OCI-LY3 (cell line): ENCODE measurements around the gene PTPRN.

Experiments
- H2AFZ ChIP-seq: fragments of 200-600, 300-600 bp; shearing (Covaris generic); 2 replicates; pipeline ENCODE4 v1.6.0; 2014; ENCODE audit warnings: antibody characterized with exemption, low read depth, low read length
- H3K27ac ChIP-seq: fragments of 200-600, 300-600 bp; sonication (generic); 2 replicates; pipeline ENCODE4 v1.5.1; 2014; ENCODE audit warnings: mild to moderate bottlenecking, low read length, moderate library complexity, mixed read lengths
- H3K27me3 ChIP-seq: fragments of 200-600, 300-600 bp; sonication (generic); 2 replicates; pipeline ENCODE4 v1.6.1; 2014; ENCODE audit warnings: low read depth, low read length, mixed read lengths
- H3K36me3 ChIP-seq: fragments of 200-600, 300-600 bp; sonication (generic); replicated peaks from 2 replicates; pipeline ENCODE3; 2014; ENCODE audit warnings: low read depth, low read length, mixed read lengths
- H3K4me1 ChIP-seq: fragments of 300-600, 200-600 bp; sonication (generic); 2 replicates; pipeline ENCODE4 v1.6.1; 2014; ENCODE audit warnings: low read length, mixed read lengths
- H3K4me2 ChIP-seq: fragments of 200-600, 300-600 bp; sonication (generic); 2 replicates; pipeline ENCODE4 v1.6.1; 2014; ENCODE audit warnings: low read length, mixed read lengths
- H3K4me3 ChIP-seq: fragments of 300-600, 200-600 bp; sonication (generic); 2 replicates; pipeline ENCODE4 v1.5.1; 2014; ENCODE audit warnings: antibody characterized with exemption, mild to moderate bottlenecking, low read length, moderate library complexity
- H3K79me2 ChIP-seq: fragments of 300-600, 200-600 bp; shearing (Covaris generic); 2 replicates; pipeline ENCODE4 v1.6.1; 2014; ENCODE audit warnings: mild to moderate bottlenecking, low read length, mixed read lengths
- H3K9ac ChIP-seq: fragments of 300-600, 200-600 bp; shearing (Covaris generic); 2 replicates; pipeline ENCODE4 v1.6.0; 2014; ENCODE audit warnings: mild to moderate bottlenecking, low read length, moderate library complexity
- H3K9me3 ChIP-seq: fragments of 200-600, 300-600 bp; shearing (Covaris generic); 2 replicates; pipeline ENCODE4 v1.6.1; 2014; ENCODE audit warnings: low read length, mixed read lengths; ENCODE audit not compliant: insufficient read depth
- H4K20me1 ChIP-seq: fragments of 200-600, 300-600 bp; sonication (generic); 2 replicates; pipeline ENCODE4 v1.6.1; 2016; ENCODE audit warnings: low read length, mixed read lengths; ENCODE audit not compliant: insufficient read depth
- EZH2phosphoT487 ChIP-seq: fragments of 200-600 bp; shearing (Covaris generic); IDR thresholded peaks from 2 replicates; pipeline ENCODE4 v1.6.1; 2018; ENCODE audit warnings: antibody characterized with exemption, mixed run types, low read depth
- TF ChIP-seq, protein P1 (sequence below): fragments of 200-600, 300-600 bp; sonication (generic); IDR thresholded peaks from 2 replicates; pipeline ENCODE4 v1.5.1; 2014; ENCODE audit warnings: antibody characterized with exemption, low read length, low read depth

PTPRN gene

DNA sequence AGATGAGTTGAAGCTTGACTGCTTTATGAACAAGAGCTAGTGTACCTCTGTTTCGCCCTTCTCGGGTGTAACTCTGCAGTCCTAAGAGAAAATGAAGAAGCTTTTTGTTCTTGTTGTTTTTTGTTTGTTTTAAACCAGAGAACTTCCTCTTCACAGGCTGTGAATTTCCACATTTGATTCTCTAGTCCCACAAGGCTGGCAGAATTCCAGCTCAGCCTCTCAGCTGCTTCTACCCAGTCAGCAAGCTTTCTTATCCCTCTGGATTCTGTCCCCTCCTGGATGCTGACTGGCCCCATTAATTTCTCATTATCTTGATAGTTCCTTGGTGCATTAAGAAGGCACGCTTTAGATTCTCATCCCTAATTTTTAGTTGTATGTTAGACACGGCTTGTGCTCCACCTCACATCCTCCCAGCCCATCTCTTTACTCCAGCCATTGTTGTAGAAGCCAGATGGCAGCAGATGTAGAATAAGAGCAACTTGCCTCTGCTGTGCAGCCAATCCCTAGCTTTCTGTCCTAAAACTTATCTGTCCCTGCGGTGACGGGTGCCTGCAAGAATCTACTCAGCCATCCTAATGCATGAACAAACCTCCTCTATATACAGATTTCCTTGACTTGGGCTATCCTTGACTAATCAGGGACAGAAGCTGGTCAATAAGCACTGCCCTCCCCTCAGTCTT is 35.7 kb upstream of the PTPRN start:
- TF ChIP-seq, protein P1, sequence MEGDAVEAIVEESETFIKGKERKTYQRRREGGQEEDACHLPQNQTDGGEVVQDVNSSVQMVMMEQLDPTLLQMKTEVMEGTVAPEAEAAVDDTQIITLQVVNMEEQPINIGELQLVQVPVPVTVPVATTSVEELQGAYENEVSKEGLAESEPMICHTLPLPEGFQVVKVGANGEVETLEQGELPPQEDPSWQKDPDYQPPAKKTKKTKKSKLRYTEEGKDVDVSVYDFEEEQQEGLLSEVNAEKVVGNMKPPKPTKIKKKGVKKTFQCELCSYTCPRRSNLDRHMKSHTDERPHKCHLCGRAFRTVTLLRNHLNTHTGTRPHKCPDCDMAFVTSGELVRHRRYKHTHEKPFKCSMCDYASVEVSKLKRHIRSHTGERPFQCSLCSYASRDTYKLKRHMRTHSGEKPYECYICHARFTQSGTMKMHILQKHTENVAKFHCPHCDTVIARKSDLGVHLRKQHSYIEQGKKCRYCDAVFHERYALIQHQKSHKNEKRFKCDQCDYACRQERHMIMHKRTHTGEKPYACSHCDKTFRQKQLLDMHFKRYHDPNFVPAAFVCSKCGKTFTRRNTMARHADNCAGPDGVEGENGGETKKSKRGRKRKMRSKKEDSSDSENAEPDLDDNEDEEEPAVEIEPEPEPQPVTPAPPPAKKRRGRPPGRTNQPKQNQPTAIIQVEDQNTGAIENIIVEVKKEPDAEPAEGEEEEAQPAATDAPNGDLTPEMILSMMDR, result no peak
- TF ChIP-seq EZH2phosphoT487, result no peak
- 0 out of 2 replicates have a peak, but pooled peaks cover 4% of the 10 kb centered on the region for H3K27me3 ChIP-seq
- H3K79me2 ChIP-seq, result no peaks in the 10 kb centered on the region
- no peak overlapping the region for H3K27ac ChIP-seq
- peak overlapping the region; percentile 12; the same call in 1 of the 2 replicates for H3K4me2 ChIP-seq
- H2AFZ ChIP-seq, result no peak overlapping the region
- no peaks in the 10 kb centered on the region for H4K20me1 ChIP-seq
- H3K4me1 ChIP-seq, result peaks cover 8% of the 10 kb centered on the region
- no peak overlapping the region for H3K9ac ChIP-seq
- no peaks in the 10 kb centered on the region for H3K9me3 ChIP-seq
- no peaks in the 10 kb centered on the region for H3K36me3 ChIP-seq
- H3K4me3 ChIP-seq, result no peak overlapping the region

DNA sequence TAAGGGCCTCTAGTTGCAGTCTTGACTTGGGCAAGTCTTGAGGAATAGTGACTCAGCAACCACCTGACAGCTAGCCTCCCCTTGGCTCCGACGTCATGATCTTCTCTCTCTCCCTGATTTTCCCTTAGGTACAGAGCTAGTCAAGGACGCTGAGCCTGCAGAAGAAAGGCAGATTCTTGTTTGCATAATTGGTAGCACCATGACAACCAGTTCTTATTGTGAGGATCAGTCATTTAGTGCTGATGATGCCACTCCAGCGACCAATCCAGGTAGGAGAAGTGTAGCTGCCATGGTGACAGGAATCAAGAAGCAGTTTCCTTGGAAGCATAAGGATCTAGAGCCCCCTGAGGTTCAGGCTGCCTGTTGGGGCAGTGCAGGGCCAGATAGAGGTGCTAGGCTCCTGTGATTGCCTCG is 26.2 kb upstream of the PTPRN start:
- Histone ChIP-seq H3K27ac (no peak overlapping the region), H3K4me3 (no peak overlapping the region), H3K4me2 (no peak overlapping the region), H3K36me3 (no peaks in the 10 kb centered on the region), H3K9ac (no peak overlapping the region), H3K4me1 (peaks cover 4% of the 10 kb centered on the region; the same call in 1 of the 2 replicates), H3K27me3 (no peaks in the 10 kb centered on the region), H2AFZ (no peak overlapping the region), H3K9me3 (no peaks in the 10 kb centered on the region; the same call in 1 of the 2 replicates), H4K20me1 (no peaks in the 10 kb centered on the region), H3K79me2 (no peaks in the 10 kb centered on the region)
- TF ChIP-seq, protein P1, result no peak
- TF ChIP-seq EZH2phosphoT487, result no peak

DNA sequence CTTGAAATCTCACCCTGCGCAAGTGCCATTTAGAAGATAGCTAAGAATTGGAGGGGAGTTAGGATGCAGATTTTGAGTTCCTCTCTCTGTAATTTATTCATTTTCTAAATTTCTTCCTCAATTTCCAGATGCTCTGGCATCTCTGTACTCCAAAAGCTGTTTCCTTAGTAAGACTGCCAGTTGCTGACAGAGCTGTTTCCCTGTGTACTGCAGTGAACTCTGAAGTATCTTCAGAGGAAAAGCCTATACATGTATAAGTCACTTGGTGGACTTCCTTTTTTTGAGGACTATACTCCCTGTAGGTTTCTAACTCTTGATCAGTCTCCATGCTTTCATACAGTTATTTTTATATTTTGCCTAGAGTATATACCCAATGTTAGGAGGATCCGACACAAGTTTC is 24.9 kb upstream of the PTPRN start:
- H3K27ac ChIP-seq, result no peak overlapping the region
- no peaks in the 10 kb centered on the region for H3K36me3 ChIP-seq
- H2AFZ ChIP-seq, result no peak overlapping the region
- peaks cover 4% of the 10 kb centered on the region; the same call in 1 of the 2 replicates for H3K4me1 ChIP-seq
- TF ChIP-seq EZH2phosphoT487, result no peak
- TF ChIP-seq, protein P1, result no peak
- H3K27me3 ChIP-seq, result no peaks in the 10 kb centered on the region
- no peaks in the 10 kb centered on the region; the same call in 1 of the 2 replicates for H3K9me3 ChIP-seq
- H4K20me1 ChIP-seq, result no peaks in the 10 kb centered on the region
- no peak overlapping the region for H3K9ac ChIP-seq
- H3K79me2 ChIP-seq, result no peaks in the 10 kb centered on the region
- H3K4me2 ChIP-seq, result no peak overlapping the region
- H3K4me3 ChIP-seq, result no peak overlapping the region

DNA sequence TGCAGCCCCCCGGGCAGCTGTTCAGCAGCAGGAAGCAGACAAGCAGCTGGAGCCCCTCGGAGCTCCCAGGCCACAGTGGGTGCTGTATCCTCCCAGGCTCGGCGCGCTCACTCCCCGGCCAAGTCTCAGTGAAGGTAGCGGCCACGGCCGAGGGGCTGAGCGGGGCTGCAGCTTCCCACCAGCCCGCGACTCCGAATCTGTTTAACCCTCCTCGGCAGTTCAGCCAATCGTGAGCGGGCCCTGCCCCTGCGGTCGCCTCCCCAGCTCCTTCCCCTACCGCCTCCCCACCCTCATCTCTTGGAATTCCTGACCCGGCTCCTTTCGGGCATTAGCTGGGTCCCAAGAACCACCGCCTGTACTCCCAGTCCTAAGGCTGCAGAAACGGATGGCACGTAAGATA is 23.3 kb upstream of the PTPRN start, which contains the start of gene RESP18:
RESP18 (minus strand) TSS at position 203 of the 400 bp plus-strand sequence.
- no peak within 1 kb of the TSS for H3K27ac ChIP-seq
- H4K20me1 ChIP-seq, result no peaks in the 10 kb centered on the region
- no peaks in the 10 kb centered on the region for H3K27me3 ChIP-seq
- H3K4me3 ChIP-seq, result no peak within 1 kb of the TSS
- no peaks in the 10 kb centered on the region for H3K36me3 ChIP-seq
- no peak within 1 kb of the TSS for H2AFZ ChIP-seq
- peaks cover 4% of the 10 kb centered on the region; the same call in 1 of the 2 replicates for H3K4me1 ChIP-seq
- no peak within 1 kb of the TSS for H3K4me2 ChIP-seq
- H3K9me3 ChIP-seq, result no peaks in the 10 kb centered on the region; the same call in 1 of the 2 replicates
- no peaks in the 10 kb centered on the region for H3K79me2 ChIP-seq
- no peak within 1 kb of the TSS for H3K9ac ChIP-seq
- TF ChIP-seq, protein P1, result no peak
- TF ChIP-seq EZH2phosphoT487, result no peak
